WTC11 (cell line): ENCODE measurements around the gene DGKG.

Source experiments
- CREM ChIP-seq: sonication (generic); formaldehyde crosslinking; IDR thresholded peaks from 2 replicates; pipeline ENCODE4 v1.8.1; 2022; ENCODE audit warnings: mild to moderate bottlenecking, missing genetic modification reagents, moderate library complexity
- JUN ChIP-seq: sonication (generic); formaldehyde crosslinking; IDR thresholded peaks from 2 replicates; pipeline ENCODE4 v1.8.0; 2023; ENCODE audit warnings: mild to moderate bottlenecking, missing genetic modification reagents
- NFYB ChIP-seq: sonication (generic); formaldehyde crosslinking; conservative IDR thresholded peaks from 2 replicates; pipeline ENCODE4 v1.8.0; 2022; ENCODE audit warnings: low read depth, missing genetic modification reagents
- SMAD4 ChIP-seq: sonication (generic); formaldehyde crosslinking; IDR thresholded peaks from 2 replicates; pipeline ENCODE4 v1.8.0; 2022; ENCODE audit warnings: mild to moderate bottlenecking, missing genetic modification reagents
- TCF7 ChIP-seq: sonication (generic); formaldehyde crosslinking; IDR thresholded peaks from 2 replicates; pipeline ENCODE4 v1.8.0; 2022; ENCODE audit warnings: mild to moderate bottlenecking, low read depth, missing genetic modification reagents, moderate library complexity
- USF1 ChIP-seq: sonication (generic); formaldehyde crosslinking; IDR thresholded peaks from 2 replicates; pipeline ENCODE4 v1.8.0; 2022; ENCODE audit warnings: mild to moderate bottlenecking, missing genetic modification reagents
- ZNF121 ChIP-seq: sonication (generic); formaldehyde crosslinking; IDR thresholded peaks from 2 replicates; pipeline ENCODE4 v1.8.0; 2023; ENCODE audit warnings: missing genetic modification reagents
- ZNF317 ChIP-seq: sonication (generic); formaldehyde crosslinking; IDR thresholded peaks from 2 replicates; pipeline ENCODE4 v1.8.1; 2023; ENCODE audit warnings: low read depth, mild to moderate bottlenecking, moderate library complexity, missing genetic modification reagents, borderline replicate concordance
- ZNF423 ChIP-seq: fragments of 250-450 bp; sonication (Bioruptor Pico); IDR thresholded peaks from 2 replicates; pipeline ENCODE4 v2.1.2; 2022; ENCODE audit warnings: mild to moderate bottlenecking, moderate library complexity
- TF ChIP-seq, protein P1 (sequence below): fragments of 200-600 bp; IDR thresholded peaks from 2 replicates; pipeline ENCODE4 v1.8.0; 2022; ENCODE audit warnings: antibody characterized with exemption
- TF ChIP-seq, protein P2 (sequence below): sonication (generic); formaldehyde crosslinking; IDR thresholded peaks from 2 replicates; pipeline ENCODE4 v1.8.1; 2022; ENCODE audit warnings: low read depth, missing genetic modification reagents, borderline replicate concordance
- TF ChIP-seq, protein P3 (sequence below): sonication (generic); formaldehyde crosslinking; IDR thresholded peaks from 2 replicates; pipeline ENCODE4 v1.8.0; 2023; ENCODE audit warnings: missing genetic modification reagents
- TF ChIP-seq, protein P4 (sequence below): sonication (generic); formaldehyde crosslinking; IDR thresholded peaks from 2 replicates; pipeline ENCODE4 v1.8.1; 2022; ENCODE audit warnings: mild to moderate bottlenecking, missing genetic modification reagents, moderate library complexity, borderline replicate concordance

GRCh38 chr3:186151077-186151971 lies 210.7 kb downstream of the DGKG start:
- TF ChIP-seq, protein P1, sequence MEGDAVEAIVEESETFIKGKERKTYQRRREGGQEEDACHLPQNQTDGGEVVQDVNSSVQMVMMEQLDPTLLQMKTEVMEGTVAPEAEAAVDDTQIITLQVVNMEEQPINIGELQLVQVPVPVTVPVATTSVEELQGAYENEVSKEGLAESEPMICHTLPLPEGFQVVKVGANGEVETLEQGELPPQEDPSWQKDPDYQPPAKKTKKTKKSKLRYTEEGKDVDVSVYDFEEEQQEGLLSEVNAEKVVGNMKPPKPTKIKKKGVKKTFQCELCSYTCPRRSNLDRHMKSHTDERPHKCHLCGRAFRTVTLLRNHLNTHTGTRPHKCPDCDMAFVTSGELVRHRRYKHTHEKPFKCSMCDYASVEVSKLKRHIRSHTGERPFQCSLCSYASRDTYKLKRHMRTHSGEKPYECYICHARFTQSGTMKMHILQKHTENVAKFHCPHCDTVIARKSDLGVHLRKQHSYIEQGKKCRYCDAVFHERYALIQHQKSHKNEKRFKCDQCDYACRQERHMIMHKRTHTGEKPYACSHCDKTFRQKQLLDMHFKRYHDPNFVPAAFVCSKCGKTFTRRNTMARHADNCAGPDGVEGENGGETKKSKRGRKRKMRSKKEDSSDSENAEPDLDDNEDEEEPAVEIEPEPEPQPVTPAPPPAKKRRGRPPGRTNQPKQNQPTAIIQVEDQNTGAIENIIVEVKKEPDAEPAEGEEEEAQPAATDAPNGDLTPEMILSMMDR: no peak
- TF ChIP-seq ZNF121 (no peak), ZNF317 (no peak), CREM (no peak), SMAD4 (no peak), ZNF423 (no peak), USF1 (CRISPR knock-in tag) (no peak), JUN (CRISPR knock-in tag) (no peak), NFYB (no peak), TCF7 (CRISPR knock-in tag) (no peak)
- TF ChIP-seq, protein P2, sequence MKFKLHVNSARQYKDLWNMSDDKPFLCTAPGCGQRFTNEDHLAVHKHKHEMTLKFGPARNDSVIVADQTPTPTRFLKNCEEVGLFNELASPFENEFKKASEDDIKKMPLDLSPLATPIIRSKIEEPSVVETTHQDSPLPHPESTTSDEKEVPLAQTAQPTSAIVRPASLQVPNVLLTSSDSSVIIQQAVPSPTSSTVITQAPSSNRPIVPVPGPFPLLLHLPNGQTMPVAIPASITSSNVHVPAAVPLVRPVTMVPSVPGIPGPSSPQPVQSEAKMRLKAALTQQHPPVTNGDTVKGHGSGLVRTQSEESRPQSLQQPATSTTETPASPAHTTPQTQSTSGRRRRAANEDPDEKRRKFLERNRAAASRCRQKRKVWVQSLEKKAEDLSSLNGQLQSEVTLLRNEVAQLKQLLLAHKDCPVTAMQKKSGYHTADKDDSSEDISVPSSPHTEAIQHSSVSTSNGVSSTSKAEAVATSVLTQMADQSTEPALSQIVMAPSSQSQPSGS (CRISPR knock-in tag): no peak
- TF ChIP-seq, protein P3, sequence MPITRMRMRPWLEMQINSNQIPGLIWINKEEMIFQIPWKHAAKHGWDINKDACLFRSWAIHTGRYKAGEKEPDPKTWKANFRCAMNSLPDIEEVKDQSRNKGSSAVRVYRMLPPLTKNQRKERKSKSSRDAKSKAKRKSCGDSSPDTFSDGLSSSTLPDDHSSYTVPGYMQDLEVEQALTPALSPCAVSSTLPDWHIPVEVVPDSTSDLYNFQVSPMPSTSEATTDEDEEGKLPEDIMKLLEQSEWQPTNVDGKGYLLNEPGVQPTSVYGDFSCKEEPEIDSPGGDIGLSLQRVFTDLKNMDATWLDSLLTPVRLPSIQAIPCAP (CRISPR knock-in tag): no peak
- TF ChIP-seq, protein P4, sequence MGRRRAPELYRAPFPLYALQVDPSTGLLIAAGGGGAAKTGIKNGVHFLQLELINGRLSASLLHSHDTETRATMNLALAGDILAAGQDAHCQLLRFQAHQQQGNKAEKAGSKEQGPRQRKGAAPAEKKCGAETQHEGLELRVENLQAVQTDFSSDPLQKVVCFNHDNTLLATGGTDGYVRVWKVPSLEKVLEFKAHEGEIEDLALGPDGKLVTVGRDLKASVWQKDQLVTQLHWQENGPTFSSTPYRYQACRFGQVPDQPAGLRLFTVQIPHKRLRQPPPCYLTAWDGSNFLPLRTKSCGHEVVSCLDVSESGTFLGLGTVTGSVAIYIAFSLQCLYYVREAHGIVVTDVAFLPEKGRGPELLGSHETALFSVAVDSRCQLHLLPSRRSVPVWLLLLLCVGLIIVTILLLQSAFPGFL (CRISPR knock-in tag): no peak
